A673 (cell line): ENCODE results near the gene CCDC102A. TPM values are rescaled to one million over a fixed set of nuclear protein-coding genes. Genes with fewer than 3 reads are reported as not detected.
A peak's percentile ranks its signal among the peaks of the same experiment; 100 is the strongest.

Experiments
- BruUV-seq: library from RNA; stranded (reverse); fragments of 400-500 nt; replicated peaks from 2 replicates; lab custom pipeline; 2021; lab: Mats Ljungman, UMichigan
- CTCF ChIA-PET: fragments of 300-600 bp; sonication (Branson Sonifier 250); formaldehyde crosslinking; loops from one replicate; lab custom pipeline; 2022; ENCODE audit warnings: antibody characterized with exemption; lab: Charles Lee
- POLR2A ChIA-PET: fragments of 300-600 bp; sonication (Branson Sonifier 250); formaldehyde crosslinking; loops from one replicate; lab custom pipeline; 2022; ENCODE audit warnings: antibody characterized with exemption; ENCODE audit not compliant: low non-redundant PET; lab: Charles Lee
- DNase-seq: peaks from one replicate; pipeline ENCODE4 v3.0.0-alpha.2; 2015; ENCODE audit warnings: low spot score
- H3K27ac ChIP-seq: fragments of 200-600 bp; sonication (generic); 2 replicates; pipeline ENCODE4 v1.5.1; 2016; ENCODE audit warnings: mixed run types, low read depth, mild to moderate bottlenecking, mixed read lengths, antibody characterized with exemption, low read length; ENCODE audit not compliant: poor library complexity, severe bottlenecking
- H3K27me3 ChIP-seq: fragments of 200-600 bp; sonication (generic); replicated peaks from 2 replicates; pipeline ENCODE4 v1.6.1; 2017; ENCODE audit warnings: mixed run types, low read depth, mild to moderate bottlenecking, mixed read lengths, antibody characterized with exemption, low read length; ENCODE audit not compliant: insufficient read depth, poor library complexity
- H3K36me3 ChIP-seq: fragments of 200-600 bp; sonication (generic); 2 replicates; pipeline ENCODE4 v1.6.1; 2016; ENCODE audit warnings: mixed run types, mild to moderate bottlenecking, mixed read lengths, antibody characterized with exemption, low read length; ENCODE audit not compliant: insufficient read depth, poor library complexity, severe bottlenecking
- H3K4me1 ChIP-seq: fragments of 200-600 bp; sonication (generic); 2 replicates; pipeline ENCODE4 v1.6.1; 2017; ENCODE audit warnings: mixed run types, mild to moderate bottlenecking, mixed read lengths, antibody characterized with exemption, low read length; ENCODE audit not compliant: insufficient read depth, poor library complexity, severe bottlenecking
- H3K4me3 ChIP-seq: fragments of 200-600 bp; sonication (generic); 2 replicates; pipeline ENCODE4 v1.5.1; 2016; ENCODE audit warnings: low read depth, mixed run types, mild to moderate bottlenecking, mixed read lengths, low read length; ENCODE audit not compliant: poor library complexity, severe bottlenecking
- H3K9me3 ChIP-seq: fragments of 200-600 bp; sonication (generic); 2 replicates; pipeline ENCODE4 v1.6.1; 2016; ENCODE audit warnings: mixed run types, low read depth, mild to moderate bottlenecking, mixed read lengths, antibody characterized with exemption, low read length; ENCODE audit not compliant: poor library complexity, severe bottlenecking
- EZH2 ChIP-seq: fragments of 200-600 bp; sonication (generic); IDR thresholded peaks from 2 replicates; pipeline ENCODE4 v1.6.1; 2017; ENCODE audit warnings: borderline replicate concordance, low read depth, mild to moderate bottlenecking, mixed read lengths, antibody characterized with exemption, low read length; ENCODE audit not compliant: poor library complexity, severe bottlenecking
- intact Hi-C: fragments of 100-400 bp; cut with micrococcal nuclease; formaldehyde crosslinking; loops from one replicate; pipeline ENCODE4 v1.10.0; 2022; ENCODE audit not compliant: unreplicated experiment
- total RNA-seq: library from RNA; stranded (reverse); gene quantifications from 2 replicates; pipeline ENCODE4 v1.2.3, GENCODE V29; 2021
- TF ChIP-seq, protein P1 (sequence below): fragments of 300-800, 200-600 bp; sonication (generic); conservative IDR thresholded peaks from 2 replicates; pipeline ENCODE4 v1.5.1; 2017; ENCODE audit warnings: low read depth, mild to moderate bottlenecking, antibody characterized with exemption, low read length, moderate library complexity, mixed read lengths

Gene CCDC102A
- total RNA-seq, 1 experiment from 2014 or later: 10.3 TPM

DNA sequence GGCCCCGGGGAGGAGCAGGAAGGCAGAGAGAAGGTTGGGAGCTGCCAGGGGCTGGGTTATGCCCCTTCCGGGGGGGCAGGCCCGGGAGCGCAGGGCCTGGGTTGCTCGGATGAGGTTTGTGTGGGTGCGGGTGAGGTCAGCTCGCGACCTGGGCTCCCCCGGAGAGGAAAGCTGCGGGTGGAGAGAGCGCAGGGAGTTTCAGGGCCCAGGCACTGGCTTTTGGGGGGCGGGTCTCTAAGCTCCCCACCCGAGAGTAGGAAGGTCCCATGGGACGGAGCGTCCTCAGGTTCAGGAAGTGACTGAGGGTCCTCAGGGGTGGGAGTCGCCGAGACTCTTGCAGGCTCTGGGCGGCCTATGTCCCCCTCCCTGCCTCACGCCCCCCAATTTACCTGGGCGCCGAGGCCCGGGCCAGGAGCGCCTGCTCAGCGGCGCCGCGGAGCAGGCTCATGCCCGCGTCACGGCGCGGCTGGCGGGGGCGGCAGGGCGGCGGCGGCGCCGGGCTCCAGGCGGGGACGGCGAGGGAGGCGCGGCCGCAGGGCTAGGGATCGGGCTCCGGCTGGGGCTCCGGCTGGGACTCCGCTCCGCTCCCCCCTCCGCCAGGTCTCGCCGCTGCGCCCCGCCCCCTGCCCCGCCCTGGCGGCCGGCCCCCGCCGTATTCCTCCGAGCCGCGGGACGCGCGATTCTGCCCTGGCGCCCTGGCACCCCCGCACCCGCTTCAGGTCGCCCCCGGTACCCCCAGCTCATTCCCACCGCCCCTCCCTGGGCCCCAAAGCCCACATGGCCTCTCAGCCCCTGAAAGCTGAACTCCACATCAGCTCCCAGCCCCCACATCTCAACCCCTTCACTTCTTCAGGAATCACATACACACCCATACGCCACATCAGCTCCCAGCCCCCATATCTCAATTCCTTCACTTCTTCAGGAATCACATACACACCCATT, 50.2 kb downstream of the CCDC102A start, which contains the start of gene DOK4:
Gene DOK4 (minus strand): TSS at position 578 of the 942 bp plus-strand sequence. CDS start 6,986 bp downstream, outside the sequence.
- H3K36me3 ChIP-seq: no peaks in the 10 kb centered on the region
- no peaks in the 10 kb centered on the region for H3K9me3 ChIP-seq
- H3K27ac ChIP-seq: peak within 1 kb of the TSS; percentile 65
- no peak for TF ChIP-seq EZH2
- TF ChIP-seq, protein P1, sequence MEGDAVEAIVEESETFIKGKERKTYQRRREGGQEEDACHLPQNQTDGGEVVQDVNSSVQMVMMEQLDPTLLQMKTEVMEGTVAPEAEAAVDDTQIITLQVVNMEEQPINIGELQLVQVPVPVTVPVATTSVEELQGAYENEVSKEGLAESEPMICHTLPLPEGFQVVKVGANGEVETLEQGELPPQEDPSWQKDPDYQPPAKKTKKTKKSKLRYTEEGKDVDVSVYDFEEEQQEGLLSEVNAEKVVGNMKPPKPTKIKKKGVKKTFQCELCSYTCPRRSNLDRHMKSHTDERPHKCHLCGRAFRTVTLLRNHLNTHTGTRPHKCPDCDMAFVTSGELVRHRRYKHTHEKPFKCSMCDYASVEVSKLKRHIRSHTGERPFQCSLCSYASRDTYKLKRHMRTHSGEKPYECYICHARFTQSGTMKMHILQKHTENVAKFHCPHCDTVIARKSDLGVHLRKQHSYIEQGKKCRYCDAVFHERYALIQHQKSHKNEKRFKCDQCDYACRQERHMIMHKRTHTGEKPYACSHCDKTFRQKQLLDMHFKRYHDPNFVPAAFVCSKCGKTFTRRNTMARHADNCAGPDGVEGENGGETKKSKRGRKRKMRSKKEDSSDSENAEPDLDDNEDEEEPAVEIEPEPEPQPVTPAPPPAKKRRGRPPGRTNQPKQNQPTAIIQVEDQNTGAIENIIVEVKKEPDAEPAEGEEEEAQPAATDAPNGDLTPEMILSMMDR: no peak
- POLR2A ChIA-PET: no interaction called here
- peak within 1 kb of the TSS; percentile 71 for H3K4me3 ChIP-seq
- CTCF ChIA-PET: no interaction called here
- intact Hi-C loops: no loop called here
- no peaks in the 10 kb centered on the region for H3K4me1 ChIP-seq
- BruUV-seq: no TSS peak
- no peaks in the 10 kb centered on the region for H3K27me3 ChIP-seq
- peak; percentile 87 for DNase-seq

DNA sequence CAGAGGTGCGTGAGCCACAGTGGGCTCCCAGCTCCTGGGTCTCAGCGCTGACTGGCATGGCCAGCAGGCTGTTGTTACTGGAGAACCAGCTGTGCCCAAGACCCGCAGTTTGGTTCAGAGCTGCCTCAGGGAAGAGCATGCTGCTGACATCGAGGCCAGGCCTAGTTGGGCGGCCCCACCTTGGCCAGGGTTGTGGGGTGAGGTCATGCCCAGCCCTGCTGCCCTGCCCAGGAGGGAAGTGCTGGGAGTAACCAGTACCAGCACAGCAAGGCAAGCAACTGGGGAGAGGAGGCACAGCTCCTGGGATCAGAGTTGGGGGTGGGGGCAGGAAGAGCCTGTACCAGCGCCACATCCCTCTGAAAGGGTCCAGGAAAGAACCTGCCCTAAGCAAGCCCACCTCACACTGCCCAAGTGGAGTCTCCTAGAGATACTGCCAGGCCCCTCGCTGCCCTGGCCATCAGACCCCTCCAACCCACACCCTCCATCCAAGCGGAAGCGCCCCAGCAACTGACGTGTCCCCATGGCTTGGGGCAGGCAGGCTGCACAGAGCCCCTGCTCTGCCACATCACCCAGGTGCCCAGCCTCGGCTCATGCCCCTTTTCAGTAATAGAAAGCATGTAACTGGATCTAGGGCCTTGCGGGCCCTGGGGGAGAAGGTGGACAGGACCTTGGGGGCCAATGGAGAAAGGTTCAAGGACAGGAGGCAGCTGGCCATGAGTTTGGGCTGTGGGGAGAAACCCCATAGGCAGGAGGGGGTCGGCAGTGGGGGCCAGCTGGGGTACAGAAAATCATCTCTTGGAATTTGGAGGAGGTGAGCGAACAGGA, 51.1 kb downstream of the CCDC102A start:
- Histone ChIP-seq H3K27ac (peak overlapping the region; percentile 65), H3K36me3 (no peaks in the 10 kb centered on the region), H3K9me3 (no peaks in the 10 kb centered on the region), H3K4me1 (peaks cover 1% of the 10 kb centered on the region), H3K27me3 (no peaks in the 10 kb centered on the region), H3K4me3 (peak overlapping the region; percentile 71)
- ChIA-PET POLR2A (no interaction called here), CTCF (no interaction called here)
- intact Hi-C loops: no loop called here
- TF ChIP-seq EZH2: no peak
- TF ChIP-seq, protein P1: no peak
- no peak for DNase-seq
- BruUV-seq: no TSS peak

DNA sequence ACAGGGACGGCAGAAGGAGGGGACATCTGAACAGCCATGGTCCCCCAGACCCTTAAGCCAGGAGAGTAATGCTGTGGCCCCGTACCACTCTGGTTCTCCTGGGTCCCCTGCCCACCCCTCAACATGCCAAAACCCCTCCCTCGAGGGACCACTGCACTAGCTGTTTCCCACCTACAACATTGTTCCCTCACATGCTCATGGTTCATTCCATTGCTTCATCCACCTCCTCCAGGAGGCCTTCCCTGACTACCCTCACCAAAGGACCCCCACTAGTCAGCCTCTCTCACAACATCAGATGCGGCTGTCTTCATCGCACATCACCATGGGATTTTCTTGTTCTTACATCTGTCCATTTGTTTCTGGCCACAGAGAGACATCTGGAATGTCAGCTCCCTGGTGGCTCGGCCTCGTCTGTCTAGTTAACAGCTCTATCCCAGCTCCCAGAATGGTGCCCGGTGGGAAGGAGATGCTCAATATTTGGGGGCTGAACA, 51.8 kb downstream of the CCDC102A start:
- Histone ChIP-seq H3K27ac (no peak overlapping the region), H3K4me1 (peaks cover 8% of the 10 kb centered on the region), H3K4me3 (no peak overlapping the region), H3K9me3 (no peaks in the 10 kb centered on the region), H3K27me3 (no peaks in the 10 kb centered on the region), H3K36me3 (no peaks in the 10 kb centered on the region)
- no peak for DNase-seq
- no TSS peak for BruUV-seq
- POLR2A ChIA-PET: no interaction called here
- CTCF ChIA-PET: no interaction called here
- TF ChIP-seq, protein P1: no peak
- no peak for TF ChIP-seq EZH2
- intact Hi-C loops: no loop called here
